GM12874 (cell line): Measurements from ENCODE around the gene LRBA.

Source experiments
- CTCF ChIP-seq: IDR thresholded peaks from 2 replicates; pipeline ENCODE4 v1.5.1; 2011; ENCODE audit warnings: low read depth, mild to moderate bottlenecking, control low read depth, low read length, moderate library complexity; ENCODE audit not compliant: insufficient read depth

LRBA gene

GRCh38 chr4:151014521-151015458 is at the start of gene LRBA:
Gene LRBA (minus strand): TSS chr4:151015284. CDS start chr4:151014642, 642 bp downstream.
- no peak for TF ChIP-seq CTCF

GRCh38 chr4:151055539-151055938 is 40.5 kb upstream of the LRBA start:
- no peak for TF ChIP-seq CTCF

GRCh38 chr4:151052785-151053184 is 37.7 kb upstream of the LRBA start:
- no peak for TF ChIP-seq CTCF

- no peak for TF ChIP-seq CTCF
These were observed 34.4 kb upstream of the LRBA start for GRCh38 chr4:151049430-151049884.

GRCh38 chr4:151048913-151049312 is 33.8 kb upstream of the LRBA start:
- TF ChIP-seq CTCF, result no peak

GRCh38 chr4:151046609-151047008 is 31.5 kb upstream of the LRBA start:
- no peak for TF ChIP-seq CTCF

GRCh38 chr4:151045907-151046306 is 30.8 kb upstream of the LRBA start:
- peak; percentile 28; the same call in 1 of the 2 replicates for TF ChIP-seq CTCF
